GM04504 (cell line): ENCODE data around the gene FLVCR1.
"Not testable (repeated sequence)": the region's sequence is repeated elsewhere in the genome, so short reads cannot be mapped to it uniquely, and the experiment has no call there.

Source experiments
- DNase-seq: peaks from one replicate; pipeline ENCODE4 v3.0.0-alpha.2; 2012; ENCODE audit warnings: low read depth

The FLVCR1 gene

DNA sequence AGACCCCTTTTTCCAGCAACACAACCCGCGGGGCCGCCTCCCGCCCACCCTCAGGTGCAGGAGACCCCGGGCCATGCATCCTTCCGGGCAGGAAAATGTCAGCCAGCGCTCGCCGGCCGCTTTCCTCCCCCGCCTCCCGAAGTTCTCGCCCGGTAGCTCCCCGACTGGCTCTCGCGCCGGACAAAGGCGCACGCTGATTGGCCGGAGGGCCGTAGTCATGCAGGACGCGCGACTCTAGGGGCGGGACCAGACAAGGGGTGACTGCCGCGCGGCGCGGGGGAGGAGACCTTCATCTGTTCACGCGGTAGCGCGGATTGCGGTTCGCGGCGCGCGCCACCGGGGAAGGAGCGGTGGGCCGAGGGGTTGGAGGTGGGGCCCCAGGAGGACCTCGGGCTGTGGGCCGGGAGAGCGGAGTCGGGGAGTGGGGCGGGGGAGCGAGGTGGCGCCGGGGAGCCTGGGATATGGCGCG, at the start of gene FLVCR1:
FLVCR1 (plus strand) TSS at position 284 of the 469 bp plus-strand sequence; CDS start at position 462, 178 bp downstream.
- peak; percentile 85 for DNase-seq

- no peak for DNase-seq
These were observed 43.3 kb upstream of the FLVCR1 start for GRCh38 chr1:212814537-212815334.

DNA sequence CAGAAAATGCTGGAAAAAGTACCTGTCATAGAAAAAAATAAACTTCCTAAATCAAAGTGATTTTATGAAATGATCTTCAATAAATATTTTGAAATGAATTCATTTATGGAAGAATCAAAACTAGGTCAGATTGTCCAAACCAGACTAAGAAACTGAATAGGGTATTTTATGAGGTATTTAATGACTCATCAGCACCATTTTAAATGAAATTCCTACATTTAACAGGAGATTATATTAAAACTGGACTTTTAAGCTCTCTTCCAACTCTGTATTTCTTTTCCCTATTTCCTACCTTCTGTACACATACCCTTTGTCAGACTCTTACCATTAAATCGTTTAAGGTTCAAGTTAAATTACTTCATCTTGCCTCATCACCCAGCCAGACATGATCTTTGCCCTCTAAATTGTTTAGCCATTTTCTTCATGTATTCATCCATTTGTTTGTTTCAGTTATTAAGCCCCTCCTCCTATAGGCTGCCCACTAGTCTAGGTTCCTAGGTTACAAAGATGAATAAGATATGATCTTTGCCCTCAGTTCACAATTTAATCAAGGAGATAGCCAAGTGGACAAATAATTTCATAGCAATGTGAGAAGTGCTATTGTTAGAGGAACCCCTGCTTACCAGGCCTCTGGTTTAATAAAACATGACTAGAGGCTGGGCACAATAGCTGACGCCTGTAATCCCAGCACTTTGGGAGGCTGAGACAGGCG, 41.4 kb upstream of the FLVCR1 start:
- DNase-seq: no peak

DNA sequence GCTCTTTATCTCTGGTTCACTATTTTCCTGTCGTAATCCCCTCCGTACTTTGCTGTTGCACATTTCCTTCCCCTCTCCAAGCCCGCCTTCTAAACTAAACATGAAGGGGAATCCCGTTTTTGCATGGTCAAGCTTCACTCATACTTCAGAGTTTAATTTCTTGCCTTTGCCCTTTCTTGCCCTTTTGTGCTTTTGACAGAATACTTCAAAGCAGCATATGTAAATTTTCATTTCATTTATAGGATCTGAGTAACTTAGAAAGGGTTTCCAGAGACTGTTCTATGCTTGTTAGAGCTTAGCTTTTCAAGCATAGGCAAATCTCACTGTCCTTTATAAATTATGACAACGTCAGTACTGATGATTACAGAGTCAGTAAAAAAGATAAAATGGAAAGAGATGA, 38.3 kb upstream of the FLVCR1 start:
- no peak for DNase-seq

GRCh38 chr1:212820969-212821368, 37.1 kb upstream of the FLVCR1 start:
- no peak for DNase-seq

DNA sequence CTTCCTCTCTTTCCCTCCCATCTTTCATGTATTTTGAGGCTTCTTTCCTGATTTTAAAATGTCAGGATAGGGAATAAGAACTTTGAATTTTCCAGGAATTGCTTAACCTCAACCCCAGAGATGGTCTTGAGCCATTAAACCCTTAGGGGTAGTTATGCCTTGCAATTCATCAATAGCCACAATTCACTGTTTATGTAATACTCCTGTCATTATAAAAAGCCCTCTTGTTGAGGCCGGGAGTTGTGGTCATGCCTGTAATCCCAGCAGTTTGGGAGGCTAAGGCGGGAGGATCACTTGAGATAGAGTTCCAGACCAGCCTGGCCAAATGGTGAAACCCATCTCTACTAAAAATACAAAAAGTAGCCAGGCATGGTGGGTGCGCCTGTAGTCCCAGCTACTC, 35.1 kb upstream of the FLVCR1 start:
- DNase-seq: no peak

DNA sequence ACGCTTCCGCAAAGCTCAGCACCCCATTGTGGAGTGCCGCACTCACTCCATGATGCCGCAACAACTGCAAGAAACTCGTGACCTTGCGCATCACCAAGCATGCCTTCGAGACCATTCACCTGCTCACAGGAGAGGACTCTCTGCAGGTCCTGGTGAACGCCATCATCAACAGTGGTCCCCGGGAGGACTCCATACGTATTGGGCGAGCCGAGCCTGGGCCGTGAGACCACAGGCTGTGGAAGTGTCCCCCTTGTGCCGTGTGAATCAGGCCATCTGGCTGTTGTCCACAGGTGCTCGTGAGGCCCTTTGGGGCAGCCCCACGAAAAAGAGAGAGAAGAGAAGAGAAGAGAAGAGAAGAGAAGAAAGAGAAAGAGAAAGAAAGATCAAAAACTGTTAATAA, 33.9 kb upstream of the FLVCR1 start:
- DNase-seq: no peak

DNA sequence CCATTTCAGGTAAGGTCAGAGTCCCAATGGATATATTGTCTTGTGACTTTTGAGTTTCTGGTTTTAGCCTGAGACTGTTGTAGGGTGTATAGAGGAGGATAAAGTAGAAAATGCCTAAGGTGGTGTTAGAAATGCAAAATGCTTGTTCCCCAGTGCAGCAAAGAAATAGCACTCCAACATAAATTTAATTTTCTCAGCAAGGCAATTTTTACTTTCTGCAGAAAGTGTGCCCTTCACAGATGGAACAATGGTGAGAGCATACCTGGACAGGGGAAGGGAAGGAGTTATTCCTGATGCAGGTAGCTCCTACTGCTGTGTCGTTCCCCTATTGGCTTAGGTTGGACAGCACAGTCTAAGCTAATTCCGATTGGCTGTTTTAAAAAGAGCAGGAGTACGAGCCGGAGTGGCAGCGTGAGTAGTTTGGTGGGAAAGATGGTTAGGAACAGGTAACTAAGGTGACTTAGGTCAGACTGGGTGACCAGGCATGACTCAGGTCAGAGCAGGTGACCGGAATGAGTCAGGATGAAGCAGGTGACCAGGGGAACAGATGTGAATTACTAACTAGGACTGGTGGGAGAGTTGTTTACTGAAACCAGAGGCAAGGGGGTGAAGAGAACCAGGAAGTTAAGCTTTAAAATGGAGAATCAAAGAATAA, 32.1 kb upstream of the FLVCR1 start:
- no peak for DNase-seq

DNA sequence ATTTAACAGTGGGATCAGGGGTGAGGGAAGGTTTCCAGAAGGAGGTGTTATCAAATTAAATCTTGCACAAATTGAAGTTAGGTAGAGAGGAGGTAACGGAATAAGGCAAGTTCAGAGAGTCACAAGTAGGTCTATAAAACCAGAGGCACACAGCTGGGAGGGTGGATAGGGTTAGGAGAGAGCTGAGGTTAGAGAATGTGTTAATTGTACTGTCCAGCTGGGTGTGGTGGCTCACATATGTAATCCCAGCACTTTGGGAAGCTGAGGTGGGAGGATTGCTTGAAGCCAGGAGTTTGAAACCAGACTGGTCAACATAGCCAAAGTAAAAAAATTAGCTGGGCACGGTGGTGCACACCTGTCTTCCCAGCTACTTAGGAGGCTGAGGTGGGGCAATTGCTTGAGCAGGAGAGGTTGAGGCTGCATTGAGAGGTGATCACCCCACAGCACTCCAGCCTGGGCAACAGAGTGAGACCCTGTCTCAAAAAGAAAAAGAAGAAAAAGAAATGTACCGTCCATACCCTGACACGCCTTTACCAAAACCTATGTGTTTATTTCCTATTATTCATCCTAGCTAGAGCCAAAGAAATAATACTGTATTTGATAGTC, 30.8 kb upstream of the FLVCR1 start:
- DNase-seq: no peak

DNA sequence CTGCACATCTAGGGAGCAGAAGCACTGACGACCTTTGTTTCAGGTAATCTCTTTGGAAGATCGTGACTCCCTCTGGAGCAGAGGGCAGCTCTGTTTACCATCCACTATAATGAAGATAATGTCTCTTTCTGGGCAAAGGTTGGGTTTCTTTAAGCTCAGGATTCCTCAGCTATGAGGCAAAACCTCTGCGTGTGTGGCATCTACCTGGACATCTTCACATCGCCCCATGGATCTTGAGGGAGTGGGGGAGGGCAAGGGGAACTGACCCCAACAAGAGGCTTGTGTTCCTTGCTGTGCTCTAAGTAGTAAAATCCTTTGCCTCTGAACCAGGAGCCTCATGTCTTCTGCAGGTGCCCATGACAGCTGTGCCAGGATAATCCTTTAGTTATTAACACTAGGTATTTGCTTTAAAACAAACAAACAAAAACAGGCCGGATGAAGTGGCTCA, 30.2 kb upstream of the FLVCR1 start:
- no peak for DNase-seq

DNA sequence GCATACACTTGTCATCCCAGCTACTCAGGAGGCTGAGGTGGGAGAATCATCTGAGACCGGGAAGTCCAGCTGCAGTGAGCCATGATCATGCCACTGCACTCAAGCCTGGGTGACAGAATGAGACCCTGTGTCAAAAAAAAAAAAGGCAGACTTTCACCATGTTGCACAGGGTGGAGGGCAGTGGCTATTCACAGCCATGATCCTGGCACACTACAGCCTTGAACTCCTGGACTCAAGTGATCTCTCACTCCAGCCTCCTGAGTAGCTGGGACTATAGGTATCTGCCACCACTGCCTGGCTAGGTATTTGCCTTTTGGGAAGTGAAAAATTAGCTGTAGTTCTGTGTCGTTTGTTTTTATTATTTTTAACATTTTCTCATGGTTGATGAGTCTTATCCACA, 29.7 kb upstream of the FLVCR1 start:
- DNase-seq: no peak

GRCh38 chr1:212833211-212834207, 24.6 kb upstream of the FLVCR1 start:
- not testable (repeated sequence) for DNase-seq

DNA sequence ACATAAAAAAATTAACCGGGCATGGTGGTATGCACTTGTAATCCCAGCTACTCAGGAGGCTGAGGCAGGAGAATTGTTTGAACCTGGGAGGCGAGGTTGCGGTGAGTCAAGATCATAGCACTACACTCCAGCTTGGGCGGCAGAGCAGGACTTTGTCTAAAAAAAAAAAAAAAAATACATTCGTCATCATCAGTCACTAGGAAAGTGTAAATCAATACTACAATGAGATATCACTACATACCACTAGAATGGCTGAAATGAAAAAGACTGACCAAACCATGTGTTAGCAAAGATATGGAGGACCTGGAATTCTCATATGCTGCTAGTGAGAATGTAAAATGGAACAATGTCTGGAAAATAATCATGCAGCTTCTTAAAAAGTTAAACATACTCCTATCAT, 19.9 kb upstream of the FLVCR1 start:
- no peak for DNase-seq

DNA sequence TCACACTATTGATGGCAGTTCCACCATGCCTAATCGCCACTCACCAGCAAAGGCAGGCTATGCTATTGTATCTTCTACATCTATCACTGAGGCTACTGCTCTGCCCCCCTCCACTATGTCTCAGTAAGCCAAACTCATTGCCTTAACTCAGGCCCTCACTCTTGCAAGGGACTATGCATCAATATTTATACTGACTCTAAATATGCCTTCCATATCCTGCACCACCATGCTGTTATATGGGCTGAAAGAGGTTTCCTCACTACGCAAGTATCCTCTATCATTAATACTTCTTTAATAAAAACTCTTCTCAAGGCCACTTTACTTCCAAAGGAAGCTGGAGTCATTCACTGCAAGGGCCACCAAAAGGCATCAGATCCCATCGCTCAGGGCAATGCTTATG, 13.6 kb upstream of the FLVCR1 start:
- not testable (repeated sequence) for DNase-seq

DNA sequence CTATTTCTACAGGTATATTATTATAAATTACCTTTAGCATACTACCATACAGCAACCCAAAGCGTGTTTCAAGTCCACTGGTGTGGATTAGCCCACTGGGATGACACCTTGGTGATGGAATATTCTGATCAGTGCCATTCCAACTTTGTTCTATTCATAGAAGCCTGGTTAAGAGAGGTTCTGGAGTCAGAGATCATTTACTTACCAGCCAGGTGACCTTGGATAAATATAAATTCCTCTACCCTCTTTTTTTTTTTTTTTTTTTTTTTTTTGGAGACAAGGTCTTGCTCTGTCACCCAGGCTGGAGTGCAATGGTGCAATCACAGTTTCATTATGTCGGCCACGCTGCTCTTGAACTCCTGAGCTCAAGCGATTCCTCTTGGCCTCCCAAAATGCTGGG, 10.5 kb upstream of the FLVCR1 start, which contains the start of gene SPATA45:
SPATA45 (minus strand) TSS at position 101 of the 400 bp plus-strand sequence. CDS start 11,500 bp downstream, outside the sequence.
- DNase-seq: no peak

- DNase-seq: no peak
These were observed 5.9 kb upstream of the FLVCR1 start for GRCh38 chr1:212852105-212852688.

- DNase-seq: no peak
These were observed 4.4 kb upstream of the FLVCR1 start for GRCh38 chr1:212853658-212854057.

- DNase-seq: no peak
These were observed 1.3 kb upstream of the FLVCR1 start for GRCh38 chr1:212856755-212857154.

GRCh38 chr1:212858461-212859265, 588 bp downstream of the FLVCR1 start:
- DNase-seq: no peak
